Non-pigmented ciliary epithelial cell (primary cell): ENCODE measurements around the gene RBM14.
"Not testable (repeated sequence)": the region's sequence is repeated elsewhere in the genome, so short reads cannot be mapped to it uniquely, and the experiment has no call there.

Experiments used
- DNase-seq: peaks from one replicate; pipeline ENCODE4 v3.0.0-alpha.2; 2010; ENCODE audit warnings: low read depth

The RBM14 gene

GRCh38 chr11:66595245-66595904 lies 21.1 kb upstream of the RBM14 start:
- no peak for DNase-seq

- no peak for DNase-seq
These were observed 17.4 kb upstream of the RBM14 start for GRCh38 chr11:66598993-66599392.

DNA sequence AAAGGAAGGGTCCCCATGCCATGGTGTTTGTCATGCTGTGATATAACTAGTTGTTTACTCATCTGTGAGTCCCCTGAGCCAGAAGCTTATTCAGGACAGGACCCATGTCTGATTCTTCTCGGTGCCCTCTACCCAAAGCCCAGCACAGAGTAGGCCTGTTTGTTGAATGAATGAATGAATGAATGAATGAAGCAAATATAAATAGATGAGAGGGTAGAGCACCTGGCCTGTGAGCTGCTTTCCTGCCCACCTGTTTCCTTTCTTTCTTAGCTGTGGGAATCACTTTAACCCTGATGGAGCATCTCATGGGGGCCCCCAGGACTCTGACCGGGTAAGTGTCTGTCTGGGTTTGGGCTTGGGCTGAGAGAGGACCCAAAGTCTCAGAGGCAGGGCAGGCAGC lies 16.2 kb upstream of the RBM14 start:
- no peak for DNase-seq

DNA sequence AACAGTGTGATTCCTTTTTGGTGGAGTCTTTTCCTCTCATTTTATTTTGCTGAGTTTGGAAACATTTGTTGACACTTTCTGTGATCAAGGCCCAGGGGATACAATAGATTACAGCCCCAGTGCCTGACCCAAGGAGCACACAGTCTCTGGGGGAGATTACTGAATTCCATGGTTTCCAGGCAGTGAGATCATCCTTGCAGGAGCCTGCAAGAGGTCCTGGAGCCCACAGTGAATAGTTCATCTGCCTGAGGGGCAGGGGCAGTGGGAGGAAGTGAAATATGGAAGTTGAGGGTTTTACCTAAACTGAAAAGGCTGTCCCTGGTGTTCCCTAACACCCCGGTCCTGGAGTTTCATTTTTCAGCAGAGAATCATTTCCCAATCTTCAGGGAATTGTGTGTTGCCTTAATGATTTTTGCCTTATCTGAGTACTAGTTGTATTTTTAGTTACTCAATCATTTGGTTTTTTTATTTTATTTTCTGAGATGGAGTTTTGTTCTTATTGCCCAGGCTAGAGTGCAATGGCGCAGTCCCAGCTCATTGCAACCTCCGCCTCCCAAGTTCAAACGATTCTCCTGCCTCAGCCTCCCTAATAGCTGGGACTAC lies 15.7 kb upstream of the RBM14 start:
- no peak for DNase-seq

DNA sequence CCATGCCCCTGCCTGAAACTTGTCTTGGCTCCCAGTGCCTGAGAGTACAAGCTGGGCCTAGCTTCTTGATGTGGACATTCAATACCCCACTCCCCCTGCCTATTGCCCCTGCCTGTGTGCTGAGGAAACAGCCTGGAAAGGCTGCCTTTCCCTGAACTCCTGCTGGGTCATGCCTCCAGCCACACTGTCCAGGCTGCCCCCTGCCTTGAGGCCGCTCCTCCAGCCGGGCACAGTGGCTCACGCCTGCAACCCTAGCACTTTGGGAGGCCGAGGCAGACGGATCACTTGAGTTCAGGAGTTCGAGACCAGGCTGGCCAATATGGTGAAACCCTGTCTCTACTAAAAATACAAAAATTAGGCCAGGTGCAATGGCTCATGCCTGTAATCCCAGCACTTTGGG lies 13.4 kb upstream of the RBM14 start:
- no peak for DNase-seq

GRCh38 chr11:66604155-66604554 lies 12.3 kb upstream of the RBM14 start:
- no peak for DNase-seq

GRCh38 chr11:66606608-66607007 lies 9.8 kb upstream of the RBM14 start:
- not testable (repeated sequence) for DNase-seq

DNA sequence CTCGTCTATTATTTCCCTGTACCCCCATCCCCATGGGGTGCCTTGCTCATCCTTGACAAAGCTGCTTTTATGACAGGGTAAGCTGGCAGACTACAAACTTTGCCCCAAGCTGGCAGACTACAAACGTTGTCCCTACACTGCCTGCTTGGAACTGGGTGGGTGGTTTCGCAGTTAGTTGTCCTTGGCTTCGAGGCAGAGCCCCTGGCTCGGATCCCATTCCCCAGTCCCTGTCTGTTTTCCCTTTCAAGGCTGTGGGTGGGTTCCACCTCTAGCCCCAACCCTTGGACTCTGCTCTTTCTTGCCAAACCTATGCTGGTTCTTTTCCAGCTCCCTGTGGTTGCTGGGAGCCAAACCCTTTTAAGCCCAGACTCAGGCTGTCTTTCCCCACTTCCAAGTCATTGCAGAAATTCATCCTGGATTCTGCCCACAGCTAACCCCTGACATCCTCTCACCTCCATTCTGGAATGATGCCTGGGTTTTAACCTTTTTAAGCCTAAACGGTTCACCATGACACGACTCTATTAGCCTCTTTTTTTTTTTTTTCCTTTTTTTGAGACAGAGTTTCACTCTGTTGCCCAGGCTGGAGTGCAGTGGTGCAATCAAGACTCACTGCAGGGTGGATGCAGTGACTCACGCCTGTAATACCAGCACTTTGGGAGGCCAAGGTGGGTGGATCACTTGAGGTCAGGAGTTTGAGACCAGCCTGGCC lies 9.2 kb upstream of the RBM14 start:
- DNase-seq = no peak

GRCh38 chr11:66609721-66610617 lies 6.5 kb upstream of the RBM14 start:
- DNase-seq = no peak

DNA sequence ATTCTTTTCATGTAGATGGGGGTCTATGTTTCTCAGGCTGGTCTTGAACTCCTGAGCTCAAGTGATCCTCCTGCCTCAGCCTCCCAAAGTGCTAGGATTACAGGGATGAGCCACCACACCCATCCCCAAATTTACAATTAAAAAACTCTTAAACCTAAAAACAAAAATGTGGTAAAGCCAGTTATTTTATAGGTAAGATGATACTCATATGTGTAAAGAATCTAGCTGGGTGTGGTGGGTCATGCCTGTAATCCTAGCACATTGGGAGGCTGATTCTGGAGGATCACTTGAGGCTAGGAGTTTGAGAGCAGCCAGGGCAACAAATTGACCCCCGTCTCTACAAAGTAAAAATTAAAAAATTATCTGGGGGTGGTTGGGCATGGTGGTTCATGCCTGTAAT lies 4.0 kb upstream of the RBM14 start:
- no peak for DNase-seq

DNA sequence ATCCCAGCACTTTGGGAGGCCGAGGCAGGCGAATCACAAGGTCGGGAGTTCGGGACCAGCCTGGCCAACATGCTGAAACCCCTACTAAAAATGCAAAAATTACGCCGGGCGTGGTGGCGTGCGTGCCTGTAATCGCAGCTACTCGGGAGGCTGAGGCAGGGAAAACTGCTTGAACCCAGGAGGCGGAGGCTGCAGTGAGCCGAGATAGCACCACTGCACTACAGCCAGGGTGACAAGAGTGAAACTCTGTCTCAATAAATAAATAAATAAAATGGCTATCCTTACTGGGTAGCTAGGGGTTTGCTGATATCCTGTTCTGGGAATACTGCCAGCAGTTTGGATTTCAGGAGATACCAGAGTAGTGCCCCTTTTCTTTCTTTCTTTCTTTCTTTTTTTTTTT lies 2.4 kb upstream of the RBM14 start:
- no peak for DNase-seq

DNA sequence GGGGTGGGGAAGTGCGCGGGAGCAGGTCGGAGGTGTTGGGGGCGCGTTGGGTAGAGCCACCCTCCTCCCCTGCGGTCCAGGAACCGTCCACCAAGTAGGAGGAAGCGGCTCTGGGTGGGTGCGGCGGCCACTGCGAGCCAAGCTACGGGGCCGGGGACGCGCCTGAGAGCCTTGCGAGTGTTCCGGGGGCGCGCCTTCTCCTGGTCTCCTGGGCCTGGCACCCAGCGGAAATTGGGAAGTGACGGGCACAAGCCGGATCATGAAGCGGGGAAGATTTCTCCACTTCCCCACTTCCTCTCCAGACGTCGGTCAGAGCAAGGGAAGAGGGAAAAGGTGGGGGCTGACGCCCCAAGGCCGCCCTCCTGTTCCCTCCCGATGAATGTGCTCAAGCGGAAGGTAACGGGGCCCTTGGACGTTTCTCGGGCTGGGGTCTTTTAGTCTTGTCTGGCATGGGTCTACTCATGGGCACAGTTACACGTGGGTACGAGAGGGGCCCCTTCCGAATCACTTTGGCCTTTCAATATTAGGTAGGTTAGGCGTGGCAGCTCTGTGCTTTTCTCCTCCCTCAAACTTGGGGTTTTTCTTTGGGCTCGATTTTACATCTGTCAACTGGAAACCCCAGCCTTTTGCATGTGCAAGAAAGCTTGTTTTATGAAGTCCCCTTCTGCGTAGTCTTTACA lies 865 bp downstream of the RBM14 start:
- DNase-seq = no peak

GRCh38 chr11:66619080-66619554 lies 2.7 kb downstream of the RBM14 start:
- DNase-seq = no peak

GRCh38 chr11:66624450-66624849 lies 8.0 kb downstream of the RBM14 start:
- DNase-seq = no peak

GRCh38 chr11:66625041-66625751 lies 8.8 kb downstream of the RBM14 start:
- no peak for DNase-seq

GRCh38 chr11:66625752-66626149 lies 9.3 kb downstream of the RBM14 start:
- no peak for DNase-seq

DNA sequence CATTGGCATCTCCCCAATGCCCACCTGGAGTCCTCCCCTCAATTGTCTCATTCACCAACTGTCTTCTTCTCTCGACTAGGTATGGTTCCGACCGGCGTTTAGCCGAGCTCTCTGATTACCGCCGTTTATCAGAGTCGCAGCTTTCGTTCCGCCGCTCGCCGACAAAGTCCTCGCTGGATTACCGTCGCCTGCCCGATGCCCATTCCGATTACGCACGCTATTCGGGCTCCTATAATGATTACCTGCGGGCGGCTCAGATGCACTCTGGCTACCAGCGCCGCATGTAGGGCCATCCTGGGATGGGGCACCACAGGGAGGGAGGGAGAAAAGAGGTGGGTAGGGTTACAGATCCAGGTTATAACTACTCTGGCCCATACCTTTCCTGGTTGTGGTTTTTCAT lies 10.0 kb downstream of the RBM14 start:
- no peak for DNase-seq

GRCh38 chr11:66626926-66627325 lies 10.5 kb downstream of the RBM14 start:
- DNase-seq = no peak

GRCh38 chr11:66628061-66628603 lies 11.7 kb downstream of the RBM14 start:
- no peak for DNase-seq

GRCh38 chr11:66629356-66629755 lies 12.9 kb downstream of the RBM14 start:
- DNase-seq = no peak

GRCh38 chr11:66631883-66632282 lies 15.5 kb downstream of the RBM14 start:
- no peak for DNase-seq
